Adrenal gland (tissue), 5 donors: Measurements from ENCODE around the gene KRT6B.

ENCODE experiments used
- POLR2A ChIP-seq, 2 donors: fragments of 450-650 bp; IDR thresholded peaks; one replicate each; pipeline ENCODE4 v1.6.1; 2017; ENCODE audit warnings: antibody characterized with exemption in 2 of 2, mild to moderate bottlenecking in 2 of 2, moderate library complexity in 1 of 2
- TF ChIP-seq, protein P1 (sequence below), 6 experiments: fragments of 450-650 bp in 4 of 6; fragments of 200-600 bp in 2 of 6; sonication (generic) in 1 of 6; IDR thresholded peaks; 1 replicate in 5 of 6; 2 replicates in 1 of 6; pipeline versions ENCODE4 v1.5.1 to v1.8.0; 2016 to 2021; ENCODE audit warnings: antibody characterized with exemption in 6 of 6, mild to moderate bottlenecking in 2 of 6, moderate library complexity in 1 of 6
- donor health status: DM: no; HTN: no; CAD: no.

DNA sequence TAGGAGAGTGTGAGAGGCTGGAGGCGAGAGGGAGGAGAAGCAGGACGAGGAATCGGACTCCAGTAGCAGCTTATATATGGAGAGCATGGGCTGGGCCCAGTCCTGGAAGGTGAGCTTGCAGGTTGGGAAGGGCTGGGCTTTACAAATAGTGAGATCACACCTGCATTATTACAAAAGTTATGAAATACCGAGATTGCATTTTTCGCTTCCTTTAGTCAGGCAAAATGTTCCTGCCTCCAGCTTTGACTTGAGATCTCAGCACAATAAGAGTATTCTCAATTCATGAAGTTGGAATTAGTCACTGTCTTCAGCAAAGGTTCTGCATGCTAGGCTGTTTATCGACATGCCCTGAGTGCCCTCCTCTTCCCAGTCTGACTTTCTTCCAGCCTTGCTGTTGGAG, at the start of gene KRT6B:
- TF ChIP-seq, protein P1, sequence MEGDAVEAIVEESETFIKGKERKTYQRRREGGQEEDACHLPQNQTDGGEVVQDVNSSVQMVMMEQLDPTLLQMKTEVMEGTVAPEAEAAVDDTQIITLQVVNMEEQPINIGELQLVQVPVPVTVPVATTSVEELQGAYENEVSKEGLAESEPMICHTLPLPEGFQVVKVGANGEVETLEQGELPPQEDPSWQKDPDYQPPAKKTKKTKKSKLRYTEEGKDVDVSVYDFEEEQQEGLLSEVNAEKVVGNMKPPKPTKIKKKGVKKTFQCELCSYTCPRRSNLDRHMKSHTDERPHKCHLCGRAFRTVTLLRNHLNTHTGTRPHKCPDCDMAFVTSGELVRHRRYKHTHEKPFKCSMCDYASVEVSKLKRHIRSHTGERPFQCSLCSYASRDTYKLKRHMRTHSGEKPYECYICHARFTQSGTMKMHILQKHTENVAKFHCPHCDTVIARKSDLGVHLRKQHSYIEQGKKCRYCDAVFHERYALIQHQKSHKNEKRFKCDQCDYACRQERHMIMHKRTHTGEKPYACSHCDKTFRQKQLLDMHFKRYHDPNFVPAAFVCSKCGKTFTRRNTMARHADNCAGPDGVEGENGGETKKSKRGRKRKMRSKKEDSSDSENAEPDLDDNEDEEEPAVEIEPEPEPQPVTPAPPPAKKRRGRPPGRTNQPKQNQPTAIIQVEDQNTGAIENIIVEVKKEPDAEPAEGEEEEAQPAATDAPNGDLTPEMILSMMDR (IDR thresholded peaks at IDR 0.05), result no peak
- no peak for TF ChIP-seq POLR2A (IDR thresholded peaks at IDR 0.05)
